ENCODE results near the gene CLEC1A.

CLEC1A gene

GRCh38 chr12:10121278-10121677 is 22.5 kb upstream of the CLEC1A start:
- no peak for DNase-seq (ENCODE audit: low read depth)
- TF ChIP-seq CTCF (IDR thresholded peaks at IDR 0.05; ENCODE audit: low read depth, low read length, missing control alignments), result no peak
- in situ Hi-C loops (cut with HindIII; ENCODE audit: low sequenced_read_pairs), result no loop called here
- H3K4me3 ChIP-seq (ENCODE audit: low read depth, low read length), result no peak overlapping the region

- no peak for TF ChIP-seq CTCF (IDR thresholded peaks at IDR 0.05; ENCODE audit: low read depth, low read length, missing control alignments)
- H3K4me3 ChIP-seq (ENCODE audit: low read depth, low read length), result no peak overlapping the region
- no peak for DNase-seq (ENCODE audit: low read depth)
- in situ Hi-C loops (cut with HindIII; ENCODE audit: low sequenced_read_pairs), result no loop called here
These were observed 20.3 kb upstream of the CLEC1A start for GRCh38 chr12:10119066-10119465.

GRCh38 chr12:10115890-10116289 is 17.1 kb upstream of the CLEC1A start:
- in situ Hi-C loops (cut with HindIII; ENCODE audit: low sequenced_read_pairs), result no loop called here
- DNase-seq (ENCODE audit: low read depth), result no peak
- no peak for TF ChIP-seq CTCF (IDR thresholded peaks at IDR 0.05; ENCODE audit: low read depth, low read length, missing control alignments)
- no peak overlapping the region for H3K4me3 ChIP-seq (ENCODE audit: low read depth, low read length)

- no peak for DNase-seq (ENCODE audit: low read depth)
- H3K4me3 ChIP-seq (ENCODE audit: low read depth, low read length), result no peak overlapping the region
- no peak for TF ChIP-seq CTCF (IDR thresholded peaks at IDR 0.05; ENCODE audit: low read depth, low read length, missing control alignments)
- in situ Hi-C loops (cut with HindIII; ENCODE audit: low sequenced_read_pairs), result no loop called here
These were observed 16.5 kb upstream of the CLEC1A start for GRCh38 chr12:10115311-10115710.

GRCh38 chr12:10113920-10114319 is 15.1 kb upstream of the CLEC1A start:
- TF ChIP-seq CTCF (IDR thresholded peaks at IDR 0.05; ENCODE audit: low read depth, low read length, missing control alignments), result no peak
- in situ Hi-C loops (cut with HindIII; ENCODE audit: low sequenced_read_pairs), result no loop called here
- H3K4me3 ChIP-seq (ENCODE audit: low read depth, low read length), result no peak overlapping the region
- no peak for DNase-seq (ENCODE audit: low read depth)

- in situ Hi-C loops (cut with HindIII; ENCODE audit: low sequenced_read_pairs), result no loop called here
- no peak for TF ChIP-seq CTCF (IDR thresholded peaks at IDR 0.05; ENCODE audit: low read depth, low read length, missing control alignments)
These were observed 14.3 kb upstream of the CLEC1A start for GRCh38 chr12:10113075-10113474.

GRCh38 chr12:10111451-10111850 is 12.7 kb upstream of the CLEC1A start:
- no peak for TF ChIP-seq CTCF (IDR thresholded peaks at IDR 0.05; ENCODE audit: low read depth, low read length, missing control alignments)
- in situ Hi-C loops (cut with HindIII; ENCODE audit: low sequenced_read_pairs), result no loop called here
- DNase-seq (ENCODE audit: low read depth), result no peak
- no peak overlapping the region for H3K4me3 ChIP-seq (ENCODE audit: low read depth, low read length)

More at GRCh38 chr12:10113075-10113474, 14.3 kb upstream of the CLEC1A start:
- DNase-seq (ENCODE audit: low read depth), result no peak
- no peak overlapping the region for H3K4me3 ChIP-seq (ENCODE audit: low read depth, low read length)
